CD4-positive, alpha-beta T cell (primary cell): ENCODE measurements around the gene TBX3. TPM values are rescaled to one million over a fixed set of nuclear protein-coding genes. Genes with fewer than 3 reads are reported as not detected.

ENCODE experiments used
- ATAC-seq: fragments of 200-7000 bp; cut with Tn5 transposase; one replicate; pipeline ENCODE4 v1.10.0; 2022; ENCODE audit warnings: mild to moderate bottlenecking; ENCODE audit not compliant: poor library complexity
- CTCF ChIA-PET: fragments of 350-600 bp; sonication (Branson Sonifier 250); formaldehyde crosslinking; loops from one replicate; lab custom pipeline; 2021; ENCODE audit warnings: antibody characterized with exemption, inconsistent platforms; lab: Charles Lee
- POLR2A ChIA-PET: fragments of 350-600 bp; sonication (Branson Sonifier 250); formaldehyde crosslinking; loops from one replicate; lab custom pipeline; 2021; ENCODE audit warnings: antibody characterized with exemption, inconsistent platforms; lab: Charles Lee
- DNase-seq, 14 experiments: peaks; one replicate each; pipeline ENCODE4 v3.0.0-alpha.2; 2013 to 2020; ENCODE audit warnings: mixed read lengths in 2 of 14
- H3K27ac ChIP-seq, 2 donors: one replicate each; pipeline versions ENCODE4 v1.5.1 to v1.7.0; 2013; ENCODE audit warnings: low read length in 2 of 2, low read depth in 1 of 2, mild to moderate bottlenecking in 1 of 2
- H3K27me3 ChIP-seq, 2 experiments: 1 replicate in 1 of 2; 2 replicates in 1 of 2; pipeline versions ENCODE4 v1.6.1 to v1.7.0; 2013; ENCODE audit warnings: low read length in 2 of 2, control low read depth in 1 of 2, mild to moderate bottlenecking in 1 of 2, moderate library complexity in 1 of 2; ENCODE audit not compliant: insufficient read depth in 2 of 2, control insufficient read depth in 1 of 2
- H3K36me3 ChIP-seq: one replicate; pipeline ENCODE4 v1.6.1; 2013; ENCODE audit warnings: low read length, control low read depth; ENCODE audit not compliant: insufficient read depth
- H3K4me1 ChIP-seq: one replicate; pipeline ENCODE4 v1.6.1; 2013; ENCODE audit warnings: low read length, control low read depth; ENCODE audit not compliant: insufficient read depth
- H3K4me3 ChIP-seq: one replicate; pipeline ENCODE4 v1.5.1; 2013; ENCODE audit warnings: mild to moderate bottlenecking, low read length, moderate library complexity
- H3K9me3 ChIP-seq, 2 experiments: 1 replicate in 1 of 2; 2 replicates in 1 of 2; pipeline versions ENCODE4 v1.6.1 to v1.7.0; 2013; ENCODE audit warnings: low read length in 2 of 2, mild to moderate bottlenecking in 2 of 2, control low read depth in 1 of 2, moderate library complexity in 1 of 2; ENCODE audit not compliant: control insufficient read depth in 1 of 2, insufficient read depth in 1 of 2
- H3K27ac Mint-ChIP-seq: one replicate; pipeline ENCODE4 v1.8.0; 2020; ENCODE audit warnings: mixed read lengths
- H3K27me3 Mint-ChIP-seq: one replicate; pipeline ENCODE4 v1.8.0; 2021; ENCODE audit warnings: mixed read lengths
- H3K36me3 Mint-ChIP-seq: one replicate; pipeline ENCODE4 v1.8.0; 2021; ENCODE audit warnings: low read depth, mixed read lengths
- H3K4me1 Mint-ChIP-seq: one replicate; pipeline ENCODE4 v1.8.0; 2021; ENCODE audit warnings: low read depth, mixed read lengths
- H3K4me3 Mint-ChIP-seq: one replicate; pipeline ENCODE4 v1.8.0; 2020; ENCODE audit warnings: mild to moderate bottlenecking, mixed read lengths
- H3K9me3 Mint-ChIP-seq: one replicate; pipeline ENCODE4 v1.8.0; 2020; ENCODE audit warnings: mixed read lengths
- intact Hi-C, 2 experiments: fragments of 100-400 bp; cut with DNase I in 1 of 2; cut with micrococcal nuclease in 1 of 2; formaldehyde crosslinking; loops; one replicate each; pipeline versions ENCODE4 v1.15.1 to v1.9.0; 2023 to 2025; cut with DNase I, micrococcal nuclease
- total RNA-seq, 174 experiments: library from RNA in 2 of 174; stranded (reverse) in 2 of 174; gene quantifications; one replicate each; pipeline ENCODE4 v1.2.3 and lab custom pipeline; 2021 to 2026
- TF ChIP-seq, protein P1 (sequence below): fragments of 200-600 bp; IDR thresholded peaks from one replicate; pipeline ENCODE4 v1.8.0; 2022; ENCODE audit warnings: antibody characterized with exemption, mild to moderate bottlenecking

TBX3 gene
- total RNA-seq, 2 experiments from 2014 or later: 0.08 TPM; not detected in 1

- Histone ChIP-seq H3K4me1 (peaks cover 33% of the 10 kb centered on the region), H3K4me3 (no peak overlapping the region), H3K36me3 (no peaks in the 10 kb centered on the region), H3K27ac (no peak overlapping the region), H3K9me3 (peaks cover 0 to 53% of the 10 kb centered on the region in 2 experiments), H3K27me3 (peaks cover 89 to 93% of the 10 kb centered on the region in 2 experiments)
- H3K36me3 Mint-ChIP-seq: peaks cover 6% of the 10 kb centered on the region
- H3K27ac Mint-ChIP-seq: no peak overlapping the region
- intact Hi-C loops: no loop called here
- CTCF ChIA-PET: no interaction called here
- peaks cover 94% of the 10 kb centered on the region for H3K27me3 Mint-ChIP-seq
- POLR2A ChIA-PET: no interaction called here
- H3K4me1 Mint-ChIP-seq: peaks cover 22% of the 10 kb centered on the region
- ATAC-seq (no peak), DNase-seq (no peak)
- H3K4me3 Mint-ChIP-seq: no peak overlapping the region
- TF ChIP-seq, protein P1, sequence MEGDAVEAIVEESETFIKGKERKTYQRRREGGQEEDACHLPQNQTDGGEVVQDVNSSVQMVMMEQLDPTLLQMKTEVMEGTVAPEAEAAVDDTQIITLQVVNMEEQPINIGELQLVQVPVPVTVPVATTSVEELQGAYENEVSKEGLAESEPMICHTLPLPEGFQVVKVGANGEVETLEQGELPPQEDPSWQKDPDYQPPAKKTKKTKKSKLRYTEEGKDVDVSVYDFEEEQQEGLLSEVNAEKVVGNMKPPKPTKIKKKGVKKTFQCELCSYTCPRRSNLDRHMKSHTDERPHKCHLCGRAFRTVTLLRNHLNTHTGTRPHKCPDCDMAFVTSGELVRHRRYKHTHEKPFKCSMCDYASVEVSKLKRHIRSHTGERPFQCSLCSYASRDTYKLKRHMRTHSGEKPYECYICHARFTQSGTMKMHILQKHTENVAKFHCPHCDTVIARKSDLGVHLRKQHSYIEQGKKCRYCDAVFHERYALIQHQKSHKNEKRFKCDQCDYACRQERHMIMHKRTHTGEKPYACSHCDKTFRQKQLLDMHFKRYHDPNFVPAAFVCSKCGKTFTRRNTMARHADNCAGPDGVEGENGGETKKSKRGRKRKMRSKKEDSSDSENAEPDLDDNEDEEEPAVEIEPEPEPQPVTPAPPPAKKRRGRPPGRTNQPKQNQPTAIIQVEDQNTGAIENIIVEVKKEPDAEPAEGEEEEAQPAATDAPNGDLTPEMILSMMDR: no peak
- peaks cover 2% of the 10 kb centered on the region for H3K9me3 Mint-ChIP-seq
Observed at GRCh38 chr12:114687802-114688201, 3.8 kb upstream of the TBX3 start.

GRCh38 chr12:114686773-114687500 is 3.0 kb upstream of the TBX3 start:
- no peak for ATAC-seq
- DNase-seq: no peak
- Histone ChIP-seq H3K4me3 (no peak overlapping the region), H3K36me3 (no peaks in the 10 kb centered on the region), H3K27ac (no peak overlapping the region), H3K4me1 (peaks cover 31% of the 10 kb centered on the region), H3K27me3 (peaks cover 89 to 93% of the 10 kb centered on the region in 2 experiments), H3K9me3 (peaks cover 0 to 52% of the 10 kb centered on the region in 2 experiments)
- H3K36me3 Mint-ChIP-seq: peaks cover 6% of the 10 kb centered on the region
- no peak overlapping the region for H3K27ac Mint-ChIP-seq
- CTCF ChIA-PET: no interaction called here
- POLR2A ChIA-PET: no interaction called here
- peaks cover 2% of the 10 kb centered on the region for H3K9me3 Mint-ChIP-seq
- H3K27me3 Mint-ChIP-seq: peaks cover 96% of the 10 kb centered on the region
- peaks cover 23% of the 10 kb centered on the region for H3K4me1 Mint-ChIP-seq
- H3K4me3 Mint-ChIP-seq: no peak overlapping the region
- TF ChIP-seq, protein P1: no peak
- intact Hi-C loops: no loop called here

- no peak overlapping the region for H3K27ac ChIP-seq
- Mint-ChIP-seq H3K27me3 (peaks cover 96% of the 10 kb centered on the region), H3K4me3 (no peak overlapping the region), H3K27ac (no peak overlapping the region), H3K4me1 (peaks cover 23% of the 10 kb centered on the region), H3K9me3 (peaks cover 2% of the 10 kb centered on the region), H3K36me3 (peaks cover 6% of the 10 kb centered on the region)
- no peak overlapping the region for H3K4me3 ChIP-seq
- intact Hi-C loops: no loop called here
- H3K27me3 ChIP-seq: peaks cover 89 to 93% of the 10 kb centered on the region in 2 experiments
- DNase-seq (no peak), ATAC-seq (no peak)
- no peaks in the 10 kb centered on the region for H3K36me3 ChIP-seq
- ChIA-PET CTCF (no interaction called here), POLR2A (no interaction called here)
- H3K9me3 ChIP-seq: peaks cover 0 to 52% of the 10 kb centered on the region in 2 experiments
- TF ChIP-seq, protein P1: no peak
- peaks cover 31% of the 10 kb centered on the region for H3K4me1 ChIP-seq
Observed at GRCh38 chr12:114686426-114686772, 2.4 kb upstream of the TBX3 start.
